Mammary microvascular endothelial cell (primary cell): ENCODE data around the gene EHBP1. TPM values are rescaled to one million over a fixed set of nuclear protein-coding genes. Genes with fewer than 3 reads are reported as not detected.

Experiments
- total RNA-seq: library from RNA; depleted of rRNA; stranded (reverse); fragments of >200 nt; gene quantifications from 2 replicates; pipeline ENCODE4 v1.2.3, GENCODE V29; 2015

Gene EHBP1
- 17.4 and 17.6 TPM in 2 replicates for total RNA-seq

DNA sequence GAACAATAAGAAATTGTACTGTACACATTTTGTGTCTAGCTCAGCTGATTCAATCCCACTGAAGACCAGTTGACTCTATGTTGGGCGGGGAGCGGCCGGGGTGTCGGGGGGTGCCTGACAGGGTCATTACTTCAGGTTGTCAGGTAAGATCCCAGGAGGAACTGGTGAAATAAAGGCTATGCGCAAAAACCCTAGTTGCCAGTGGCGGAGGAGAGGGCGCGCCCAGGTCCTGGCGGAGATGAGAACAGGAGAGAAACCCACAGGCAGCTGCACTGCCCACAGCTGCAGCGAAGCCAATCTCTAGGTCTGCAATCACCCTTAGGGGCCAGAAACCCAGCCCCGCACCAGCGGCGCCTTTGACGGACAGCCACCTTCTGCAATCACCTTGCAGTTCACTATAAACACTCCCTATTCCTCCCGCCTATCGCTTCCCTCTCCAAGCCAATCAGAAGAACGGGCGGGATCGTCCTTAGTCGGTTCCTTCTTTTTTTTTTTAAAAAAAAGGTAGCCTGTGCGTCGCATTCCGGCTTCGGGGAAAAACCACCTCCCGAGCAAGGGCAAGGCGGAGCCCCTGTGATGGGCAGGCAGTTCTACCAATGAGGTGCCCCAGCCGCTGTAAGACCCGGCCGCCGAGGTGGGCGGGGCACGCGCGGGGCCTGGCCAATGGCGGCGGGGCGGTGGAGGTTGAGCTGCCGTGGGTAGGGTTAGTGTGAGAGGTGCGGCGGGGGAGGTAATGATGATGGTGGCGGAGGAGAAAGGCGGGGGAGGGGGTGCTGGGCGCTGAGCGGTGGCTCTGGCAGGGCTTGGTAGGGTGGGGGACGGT is at the start of gene EHBP1:
Gene EHBP1, plus strand, starts transcription at position 707 of the 823 bp plus-strand sequence. CDS start 1,479 bp downstream, outside the sequence.

GRCh38 chr2:63050334-63051041 is 345.0 kb downstream of the EHBP1 start, which contains the start of gene OTX1:
Gene OTX1, plus strand, starts transcription at chr2:63050830. Its CDS starts 2,161 bp downstream, at chr2:63052991.

Other genes with a start within 250 kb of the EHBP1 start
- gene TMEM17, start 199.5 kb upstream of the EHBP1 start, total RNA-seq, result 1.4 and 2.0 TPM in 2 replicates